ENCODE data around the gene BHLHA15.

GRCh38 chr7:98254516-98254915, 43.3 kb downstream of the BHLHA15 start:
- TF ChIP-seq, protein P1, sequence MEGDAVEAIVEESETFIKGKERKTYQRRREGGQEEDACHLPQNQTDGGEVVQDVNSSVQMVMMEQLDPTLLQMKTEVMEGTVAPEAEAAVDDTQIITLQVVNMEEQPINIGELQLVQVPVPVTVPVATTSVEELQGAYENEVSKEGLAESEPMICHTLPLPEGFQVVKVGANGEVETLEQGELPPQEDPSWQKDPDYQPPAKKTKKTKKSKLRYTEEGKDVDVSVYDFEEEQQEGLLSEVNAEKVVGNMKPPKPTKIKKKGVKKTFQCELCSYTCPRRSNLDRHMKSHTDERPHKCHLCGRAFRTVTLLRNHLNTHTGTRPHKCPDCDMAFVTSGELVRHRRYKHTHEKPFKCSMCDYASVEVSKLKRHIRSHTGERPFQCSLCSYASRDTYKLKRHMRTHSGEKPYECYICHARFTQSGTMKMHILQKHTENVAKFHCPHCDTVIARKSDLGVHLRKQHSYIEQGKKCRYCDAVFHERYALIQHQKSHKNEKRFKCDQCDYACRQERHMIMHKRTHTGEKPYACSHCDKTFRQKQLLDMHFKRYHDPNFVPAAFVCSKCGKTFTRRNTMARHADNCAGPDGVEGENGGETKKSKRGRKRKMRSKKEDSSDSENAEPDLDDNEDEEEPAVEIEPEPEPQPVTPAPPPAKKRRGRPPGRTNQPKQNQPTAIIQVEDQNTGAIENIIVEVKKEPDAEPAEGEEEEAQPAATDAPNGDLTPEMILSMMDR (IDR thresholded peaks at IDR 0.05; ENCODE audit: insufficient read depth, low read length, poor library complexity, severe bottlenecking), result no peak
- TF ChIP-seq EZH2phosphoT487 (conservative IDR thresholded peaks at IDR 0.05; ENCODE audit: low read length), result no peak
